Muscle of leg (tissue), 11 donors: Measurements from ENCODE around the gene BUD31. TPM values are rescaled to one million over a fixed set of nuclear protein-coding genes. Genes with fewer than 3 reads are reported as not detected.

ENCODE experiments used
- DNase-seq: peaks from one replicate; pipeline ENCODE4 v3.0.0; 2013
- H3K27ac ChIP-seq: one replicate; pipeline ENCODE4 v1.5.1; 2013; ENCODE audit warnings: mild to moderate bottlenecking, low read length, control low read depth
- H3K27me3 ChIP-seq: one replicate; pipeline ENCODE4 v1.6.1; 2013; ENCODE audit warnings: low read length; ENCODE audit not compliant: control insufficient read depth, insufficient read depth
- H3K36me3 ChIP-seq: one replicate; pipeline ENCODE4 v1.6.1; 2013; ENCODE audit warnings: low read length; ENCODE audit not compliant: control insufficient read depth, insufficient read depth
- H3K4me1 ChIP-seq: one replicate; pipeline ENCODE4 v1.6.1; 2013; ENCODE audit warnings: low read length; ENCODE audit not compliant: control insufficient read depth, insufficient read depth
- H3K4me3 ChIP-seq: one replicate; pipeline ENCODE4 v1.5.1; 2013; ENCODE audit warnings: low read length, control low read depth
- H3K9me3 ChIP-seq: replicated peaks from 2 replicates; pipeline ENCODE4 v1.6.1; 2013; ENCODE audit warnings: low read depth, low read length; ENCODE audit not compliant: control insufficient read depth
- WGBS: methylation state at CpG from one replicate; pipeline ENCODE4 v1.1.5; 2013; ENCODE audit warnings: missing lambda C conversion rate; ENCODE audit not compliant: insufficient coverage; 5-methylcytosine and 5-hydroxymethylcytosine counted together
- polyA plus RNA-seq, 8 donors: library from polyadenylated mRNA; unstranded; fragments of 120-200 nt; gene quantifications; one replicate each; pipeline versions ENCODE4 v1.2.1 to v1.2.3, GENCODE V29; 2013; ENCODE audit warnings: inconsistent platforms in 1 of 8, low replicate concordance in 1 of 8; ENCODE audit not compliant: insufficient read length in 8 of 8, insufficient read depth in 1 of 8
- total RNA-seq: library from RNA; stranded (reverse); fragments of 120-200 nt; gene quantifications from one replicate; pipeline ENCODE4 v1.2.4, GENCODE V29; 2013

BUD31 gene
- total and polyA plus RNA-seq, 9 donors, result 72.8 to 88.5 (median 79.6) TPM

- Histone ChIP-seq H3K36me3 (peaks cover 93% of the 10 kb centered on the region), H3K27ac (no peak overlapping the region), H3K9me3 (no peaks in the 10 kb centered on the region), H3K4me3 (no peak overlapping the region), H3K27me3 (no peaks in the 10 kb centered on the region), H3K4me1 (peaks cover 19% of the 10 kb centered on the region)
- no peak for DNase-seq
- 68% methylated on average over 4 of the region's 8 CpGs for WGBS
Measured at GRCh38 chr7:99451936-99452335, 43.2 kb downstream of the BUD31 start.

DNA sequence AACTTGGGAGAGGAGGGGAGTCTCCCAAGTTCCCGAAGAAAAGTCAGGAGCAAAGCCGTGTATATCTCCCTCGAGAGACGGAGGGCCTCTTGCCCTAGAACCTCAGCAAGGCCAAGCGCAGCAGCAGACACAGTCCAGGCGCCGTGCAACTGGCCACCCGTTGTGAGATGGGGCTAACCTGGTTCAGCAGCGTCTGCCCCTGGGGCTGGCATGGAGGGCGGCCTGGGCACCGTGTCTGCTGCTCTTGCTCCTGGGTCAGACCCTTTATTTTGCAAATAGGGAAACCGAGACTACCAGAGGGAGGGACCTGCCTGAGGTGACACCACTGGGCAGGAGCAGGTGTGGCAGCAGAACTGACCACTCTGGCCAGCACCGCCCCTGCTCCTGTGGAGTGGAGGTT lies 43.8 kb downstream of the BUD31 start:
- no peaks in the 10 kb centered on the region for H3K9me3 ChIP-seq
- 81% methylated on average over 13 of the region's 13 CpGs for WGBS
- H3K27ac ChIP-seq, result no peak overlapping the region
- peaks cover 25% of the 10 kb centered on the region for H3K4me1 ChIP-seq
- peaks cover 97% of the 10 kb centered on the region for H3K36me3 ChIP-seq
- no peak for DNase-seq
- no peaks in the 10 kb centered on the region for H3K27me3 ChIP-seq
- no peak overlapping the region for H3K4me3 ChIP-seq

GRCh38 chr7:99453105-99453504 lies 44.3 kb downstream of the BUD31 start:
- no peaks in the 10 kb centered on the region for H3K27me3 ChIP-seq
- H3K9me3 ChIP-seq, result no peaks in the 10 kb centered on the region
- no peak for DNase-seq
- H3K36me3 ChIP-seq, result peaks cover 97% of the 10 kb centered on the region
- no peak overlapping the region for H3K27ac ChIP-seq
- H3K4me3 ChIP-seq, result no peak overlapping the region
- WGBS, result 92% methylated on average over 6 of the region's 11 CpGs
- H3K4me1 ChIP-seq, result peaks cover 31% of the 10 kb centered on the region

- Histone ChIP-seq H3K9me3 (no peaks in the 10 kb centered on the region), H3K4me1 (peaks cover 36% of the 10 kb centered on the region), H3K27ac (peak overlapping the region; percentile 15), H3K27me3 (no peaks in the 10 kb centered on the region), H3K4me3 (no peak overlapping the region), H3K36me3 (peaks cover 96% of the 10 kb centered on the region)
- WGBS, result 70% methylated on average over 5 of the region's 9 CpGs
- no peak for DNase-seq
Measured at GRCh38 chr7:99455874-99456273, 47.1 kb downstream of the BUD31 start.

GRCh38 chr7:99456288-99456687 lies 47.5 kb downstream of the BUD31 start:
- H3K36me3 ChIP-seq, result peaks cover 93% of the 10 kb centered on the region

GRCh38 chr7:99457050-99457649 lies 48.4 kb downstream of the BUD31 start:
- no peak for DNase-seq
- Histone ChIP-seq H3K4me1 (peaks cover 36% of the 10 kb centered on the region), H3K27ac (peak overlapping the region; percentile 40), H3K9me3 (no peaks in the 10 kb centered on the region), H3K4me3 (no peak overlapping the region), H3K36me3 (peaks cover 86% of the 10 kb centered on the region), H3K27me3 (no peaks in the 10 kb centered on the region)
- WGBS, result 72% methylated on average over 5 of the region's 6 CpGs

More at GRCh38 chr7:99456288-99456687, 47.5 kb downstream of the BUD31 start:
- peak; percentile 37 for DNase-seq
- Histone ChIP-seq H3K4me1 (peaks cover 36% of the 10 kb centered on the region), H3K4me3 (no peak overlapping the region), H3K27ac (peak overlapping the region; percentile 40), H3K27me3 (no peaks in the 10 kb centered on the region), H3K9me3 (no peaks in the 10 kb centered on the region)
- WGBS, result 54% methylated on average over 10 of the region's 13 CpGs

DNA sequence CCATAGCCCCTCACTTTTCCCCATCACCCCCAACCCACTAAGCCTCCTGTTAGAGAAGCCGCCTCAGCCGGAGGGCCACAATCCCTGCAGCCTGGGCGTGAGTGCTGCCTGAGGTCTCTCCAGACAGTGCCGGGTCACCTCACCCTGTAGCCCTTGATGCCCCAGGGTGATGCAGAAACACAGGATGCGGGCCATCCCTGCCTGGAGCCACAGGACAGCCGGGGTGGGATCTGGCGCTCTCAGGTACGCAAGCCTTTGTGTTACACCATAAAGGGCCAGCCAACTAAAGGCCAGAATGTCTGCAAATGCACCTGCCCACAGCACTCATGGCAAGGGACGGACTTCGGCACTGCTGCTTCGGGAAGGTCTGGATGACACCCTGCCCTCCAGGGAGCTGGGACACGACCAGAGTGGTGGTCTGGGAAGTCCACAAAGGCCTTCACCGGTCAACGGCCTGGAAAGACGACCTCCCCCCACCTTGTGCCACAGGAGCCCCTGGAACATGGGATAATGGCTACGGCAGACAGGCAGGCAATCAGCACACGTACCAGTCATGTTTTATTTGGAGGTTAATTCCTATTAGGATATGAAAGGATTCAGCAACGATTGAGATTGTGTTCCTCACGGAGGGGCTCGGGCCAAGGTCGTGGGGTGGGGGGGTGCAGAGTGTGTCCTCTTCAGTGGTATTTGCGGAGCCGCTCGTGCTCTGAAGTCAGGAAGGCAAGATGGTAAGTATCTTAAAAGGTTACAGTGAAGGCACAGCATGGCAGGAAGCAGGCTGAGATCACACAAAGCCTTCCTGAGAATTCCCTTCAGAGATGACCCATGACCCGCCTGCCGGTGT lies 49.1 kb downstream of the BUD31 start:
- Histone ChIP-seq H3K4me1 (peaks cover 36% of the 10 kb centered on the region), H3K4me3 (no peak overlapping the region), H3K27ac (peak overlapping the region; percentile 7), H3K27me3 (no peaks in the 10 kb centered on the region), H3K36me3 (peaks cover 81% of the 10 kb centered on the region), H3K9me3 (no peaks in the 10 kb centered on the region)
- DNase-seq, result no peak
- WGBS, result 83% methylated on average over 20 of the region's 26 CpGs

- no peak overlapping the region for H3K27ac ChIP-seq
- H3K4me1 ChIP-seq, result peaks cover 40% of the 10 kb centered on the region
- no peaks in the 10 kb centered on the region for H3K9me3 ChIP-seq
- DNase-seq, result no peak
- peaks cover 81% of the 10 kb centered on the region for H3K36me3 ChIP-seq
- H3K27me3 ChIP-seq, result no peaks in the 10 kb centered on the region
- no peak overlapping the region for H3K4me3 ChIP-seq
- 92% methylated on average over 4 of the region's 8 CpGs for WGBS
Measured at GRCh38 chr7:99459087-99459486, 50.3 kb downstream of the BUD31 start.

DNA sequence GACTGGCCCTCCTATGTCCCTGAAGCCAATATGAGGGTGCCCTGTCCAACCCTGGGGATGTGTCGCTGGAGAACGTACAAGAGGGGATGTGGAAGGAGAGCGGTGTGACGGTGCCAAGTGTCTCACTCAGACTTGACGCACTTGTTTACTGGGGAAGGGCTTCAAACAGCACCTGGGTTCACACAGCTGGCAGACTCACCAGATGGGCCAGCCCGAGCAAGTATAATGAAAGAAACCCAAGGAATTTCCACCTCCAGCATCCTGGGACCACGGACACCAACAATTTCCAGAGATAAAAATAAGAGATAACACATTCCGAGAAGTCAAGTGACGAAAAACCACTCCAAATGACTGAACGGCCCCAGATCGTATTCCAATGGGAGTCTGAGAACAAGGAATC lies 51.9 kb downstream of the BUD31 start:
- Histone ChIP-seq H3K27ac (no peak overlapping the region), H3K4me1 (peaks cover 44% of the 10 kb centered on the region), H3K4me3 (no peak overlapping the region)

DNA sequence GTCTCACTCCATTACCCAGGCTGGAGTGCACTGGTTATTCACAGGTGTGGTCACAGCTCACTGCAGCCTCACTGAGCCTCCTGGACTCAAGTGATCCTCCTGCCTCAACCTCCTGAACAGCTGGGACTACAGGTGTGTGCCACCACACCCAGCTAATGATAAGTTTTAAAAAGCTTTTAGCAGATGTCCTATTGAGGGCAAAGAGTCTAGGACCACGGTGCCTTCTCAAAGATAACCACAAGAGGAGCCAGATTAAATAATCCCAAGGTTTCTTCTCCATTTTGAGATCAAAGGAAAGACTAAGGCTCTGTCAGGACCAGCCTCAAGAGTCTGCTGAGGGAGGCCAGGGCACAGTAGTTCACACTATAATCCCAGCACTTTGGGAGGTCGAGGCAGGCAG lies 52.5 kb downstream of the BUD31 start:
- no peak for DNase-seq
- WGBS, result 100% methylated on average over 2 of the region's 2 CpGs
- no peak overlapping the region for H3K27ac ChIP-seq
- H3K4me1 ChIP-seq, result peaks cover 39% of the 10 kb centered on the region
- no peaks in the 10 kb centered on the region for H3K27me3 ChIP-seq
- no peaks in the 10 kb centered on the region for H3K9me3 ChIP-seq
- peaks cover 61% of the 10 kb centered on the region for H3K36me3 ChIP-seq
- no peak overlapping the region for H3K4me3 ChIP-seq

More for the DNA sequence above, 51.9 kb downstream of the BUD31 start:
- 88% methylated on average over 10 of the region's 11 CpGs for WGBS
- peaks cover 67% of the 10 kb centered on the region for H3K36me3 ChIP-seq
- H3K9me3 ChIP-seq, result no peaks in the 10 kb centered on the region
- H3K27me3 ChIP-seq, result no peaks in the 10 kb centered on the region
- DNase-seq, result no peak
